ENCODE measurements around the gene SYCP3. TPM values are rescaled to one million over a fixed set of nuclear protein-coding genes. Genes with fewer than 3 reads are reported as not detected.
"Not testable (repeated sequence)": the region's sequence is repeated elsewhere in the genome, so short reads cannot be mapped to it uniquely, and the experiment has no call there.

Gene SYCP3
- total RNA-seq, 1 donor from 2014 or later, result under 0.01 TPM

DNA sequence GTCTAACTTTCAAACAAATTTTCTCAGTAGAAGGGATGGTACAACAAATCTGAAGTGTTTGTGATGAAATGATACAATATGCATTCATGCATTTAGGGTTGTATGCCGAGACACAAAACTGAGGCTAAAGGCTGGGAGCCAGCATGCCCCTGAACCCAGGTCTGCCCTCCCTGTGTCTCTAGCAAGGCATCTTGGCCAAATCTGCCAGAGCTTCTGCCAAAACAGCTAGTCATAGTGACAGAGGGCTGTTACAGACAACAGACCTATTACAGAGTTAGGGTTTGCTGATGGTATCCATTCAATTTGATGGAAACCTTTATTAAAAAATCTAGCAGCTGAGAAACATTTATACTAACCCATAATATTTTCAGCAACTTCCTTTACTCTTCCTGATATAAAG, 53.1 kb downstream of the SYCP3 start:
- H3K4me3 ChIP-seq (ENCODE audit: low read depth, low read length), result no peak overlapping the region
- TF ChIP-seq, protein P1, sequence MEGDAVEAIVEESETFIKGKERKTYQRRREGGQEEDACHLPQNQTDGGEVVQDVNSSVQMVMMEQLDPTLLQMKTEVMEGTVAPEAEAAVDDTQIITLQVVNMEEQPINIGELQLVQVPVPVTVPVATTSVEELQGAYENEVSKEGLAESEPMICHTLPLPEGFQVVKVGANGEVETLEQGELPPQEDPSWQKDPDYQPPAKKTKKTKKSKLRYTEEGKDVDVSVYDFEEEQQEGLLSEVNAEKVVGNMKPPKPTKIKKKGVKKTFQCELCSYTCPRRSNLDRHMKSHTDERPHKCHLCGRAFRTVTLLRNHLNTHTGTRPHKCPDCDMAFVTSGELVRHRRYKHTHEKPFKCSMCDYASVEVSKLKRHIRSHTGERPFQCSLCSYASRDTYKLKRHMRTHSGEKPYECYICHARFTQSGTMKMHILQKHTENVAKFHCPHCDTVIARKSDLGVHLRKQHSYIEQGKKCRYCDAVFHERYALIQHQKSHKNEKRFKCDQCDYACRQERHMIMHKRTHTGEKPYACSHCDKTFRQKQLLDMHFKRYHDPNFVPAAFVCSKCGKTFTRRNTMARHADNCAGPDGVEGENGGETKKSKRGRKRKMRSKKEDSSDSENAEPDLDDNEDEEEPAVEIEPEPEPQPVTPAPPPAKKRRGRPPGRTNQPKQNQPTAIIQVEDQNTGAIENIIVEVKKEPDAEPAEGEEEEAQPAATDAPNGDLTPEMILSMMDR (conservative IDR thresholded peaks at IDR 0.05; ENCODE audit: low read depth, low read length), result no peak
- no peak for DNase-seq (ENCODE audit: low read depth)

DNA sequence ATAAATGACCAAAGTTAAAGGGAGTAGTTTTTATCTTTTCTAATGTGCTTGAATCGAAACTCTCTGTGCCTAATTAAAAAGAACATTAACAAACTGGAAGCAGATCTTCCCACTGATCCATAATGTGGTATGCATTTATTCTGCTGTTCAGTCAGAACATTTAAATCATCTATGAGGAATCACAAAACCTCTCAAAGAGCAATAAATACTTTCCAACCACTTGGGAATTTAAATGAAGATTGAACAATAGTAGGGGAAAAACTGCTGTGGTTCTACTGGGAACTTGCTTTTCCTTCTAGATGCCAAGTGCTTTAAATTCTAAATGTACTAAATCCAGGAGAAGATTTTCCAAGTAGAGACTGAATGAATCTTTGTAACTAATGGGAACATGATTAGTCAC, 54.2 kb downstream of the SYCP3 start:
- no peak overlapping the region for H3K4me3 ChIP-seq (ENCODE audit: low read depth, low read length)
- TF ChIP-seq, protein P1 (conservative IDR thresholded peaks at IDR 0.05; ENCODE audit: low read depth, low read length), result no peak
- DNase-seq (ENCODE audit: low read depth), result no peak

GRCh38 chr12:101681627-101682026, 57.6 kb downstream of the SYCP3 start:
- not testable (repeated sequence) for DNase-seq (ENCODE audit: low read depth); H3K4me3 ChIP-seq (ENCODE audit: low read depth, low read length)

DNA sequence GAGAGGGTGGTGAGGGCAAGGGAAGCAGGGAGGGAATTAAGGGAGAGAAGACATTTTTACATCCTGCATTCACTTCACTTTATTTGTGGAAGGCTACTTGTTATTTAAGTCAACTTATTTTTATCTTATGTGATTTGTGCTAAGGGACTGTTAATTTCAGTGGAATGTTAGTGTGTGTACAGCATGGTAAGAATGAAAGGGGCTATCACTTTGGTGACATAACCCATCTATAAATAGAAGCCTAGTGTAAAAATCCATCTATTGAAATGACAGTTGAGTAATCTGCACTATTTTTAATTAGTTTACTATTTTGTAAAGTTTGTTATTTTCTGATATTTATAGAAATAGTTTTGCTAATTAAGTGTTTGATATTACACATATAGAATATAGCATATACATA, 58.6 kb downstream of the SYCP3 start:
- no peak for DNase-seq (ENCODE audit: low read depth)
- TF ChIP-seq, protein P1 (conservative IDR thresholded peaks at IDR 0.05; ENCODE audit: low read depth, low read length), result no peak
- H3K4me3 ChIP-seq (ENCODE audit: low read depth, low read length), result no peak overlapping the region

DNA sequence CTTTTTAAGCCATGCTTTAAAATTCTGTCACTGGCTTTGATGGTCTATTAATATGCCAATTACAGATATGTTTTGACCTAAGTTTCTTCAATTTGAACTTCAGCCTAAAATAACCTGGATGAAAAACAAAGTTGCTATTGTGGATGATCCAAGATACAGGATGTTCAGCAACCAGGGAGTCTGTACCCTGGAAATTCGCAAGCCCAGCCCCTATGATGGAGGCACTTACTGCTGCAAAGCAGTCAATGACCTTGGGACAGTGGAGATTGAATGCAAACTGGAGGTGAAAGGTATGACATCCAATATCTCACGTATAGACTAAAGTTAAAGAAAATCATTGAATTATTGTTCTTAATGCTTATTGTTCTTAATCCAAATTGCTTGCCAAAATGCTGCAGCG, 59.0 kb downstream of the SYCP3 start:
- TF ChIP-seq, protein P1 (conservative IDR thresholded peaks at IDR 0.05; ENCODE audit: low read depth, low read length), result no peak
- DNase-seq (ENCODE audit: low read depth), result no peak
- H3K4me3 ChIP-seq (ENCODE audit: low read depth, low read length), result no peak overlapping the region

Other genes with a start within 250 kb of the SYCP3 start
- not detected in 2 replicates for gene MYBPC1, start 144.5 kb downstream of the SYCP3 start, total RNA-seq
- gene CHPT1, start 41.8 kb downstream of the SYCP3 start, total RNA-seq, result 17.6 and 40.1 TPM in 2 replicates
- gene GNPTAB, start 91.5 kb upstream of the SYCP3 start, total RNA-seq, result 15.2 and 24.7 TPM in 2 replicates
- gene DRAM1, start 138.1 kb upstream of the SYCP3 start, total RNA-seq, result 16.1 and 21.5 TPM in 2 replicates

Measured in epithelial cell of proximal tubule (primary cell).